ENCODE results near the gene PINK1. TPM values are rescaled to one million over a fixed set of nuclear protein-coding genes. Genes with fewer than 3 reads are reported as not detected.

PINK1 gene
- total and polyA plus RNA-seq, 2 experiments from 2014 or later: 73.2 to 96.4 TPM

GRCh38 chr1:20689645-20690056 lies 56.4 kb downstream of the PINK1 start:
- H3K9me3 ChIP-seq (ENCODE audit: low read depth): no peaks in the 10 kb centered on the region

GRCh38 chr1:20691872-20692271 lies 58.6 kb downstream of the PINK1 start:
- 81% methylated on average over 1 of the region's 1 CpG for WGBS (ENCODE audit: low lambda C conversion rate, missing lambda C conversion rate)
- H3K9me3 ChIP-seq (ENCODE audit: low read depth): no peaks in the 10 kb centered on the region
- no peak for DNase-seq (ENCODE audit: low spot score)

More at GRCh38 chr1:20689645-20690056, 56.4 kb downstream of the PINK1 start:
- Histone ChIP-seq H2AFZ (no peak overlapping the region), H3K27ac (no peak overlapping the region), H3K9me2 (replicated peaks; ENCODE audit: insufficient read depth) (no peaks in the 10 kb centered on the region), H3K4me2 (no peak overlapping the region), H3K4me3 (no peak overlapping the region), H3K79me2 (no peaks in the 10 kb centered on the region), H3K4me1 (ENCODE audit: insufficient read depth) (no peaks in the 10 kb centered on the region), H3K36me3 (replicated peaks; ENCODE audit: insufficient read depth, low read depth) (no peaks in the 10 kb centered on the region), H4K20me1 (ENCODE audit: insufficient read depth, poor library complexity, severe bottlenecking) (no peaks in the 10 kb centered on the region), H3K27me3 (no peaks in the 10 kb centered on the region)
- DNase-seq (ENCODE audit: low spot score): no peak
- WGBS (ENCODE audit: low lambda C conversion rate, missing lambda C conversion rate): 77% methylated on average over 3 of the region's 3 CpGs
- TF ChIP-seq EZH2 (IDR thresholded peaks at IDR 0.05; ENCODE audit: borderline replicate concordance) (no peak), EZH2phosphoT487 (IDR thresholded peaks at IDR 0.05; ENCODE audit: low read depth, severe bottlenecking, unreplicated experiment) (no peak)
- TF ChIP-seq, protein P1, sequence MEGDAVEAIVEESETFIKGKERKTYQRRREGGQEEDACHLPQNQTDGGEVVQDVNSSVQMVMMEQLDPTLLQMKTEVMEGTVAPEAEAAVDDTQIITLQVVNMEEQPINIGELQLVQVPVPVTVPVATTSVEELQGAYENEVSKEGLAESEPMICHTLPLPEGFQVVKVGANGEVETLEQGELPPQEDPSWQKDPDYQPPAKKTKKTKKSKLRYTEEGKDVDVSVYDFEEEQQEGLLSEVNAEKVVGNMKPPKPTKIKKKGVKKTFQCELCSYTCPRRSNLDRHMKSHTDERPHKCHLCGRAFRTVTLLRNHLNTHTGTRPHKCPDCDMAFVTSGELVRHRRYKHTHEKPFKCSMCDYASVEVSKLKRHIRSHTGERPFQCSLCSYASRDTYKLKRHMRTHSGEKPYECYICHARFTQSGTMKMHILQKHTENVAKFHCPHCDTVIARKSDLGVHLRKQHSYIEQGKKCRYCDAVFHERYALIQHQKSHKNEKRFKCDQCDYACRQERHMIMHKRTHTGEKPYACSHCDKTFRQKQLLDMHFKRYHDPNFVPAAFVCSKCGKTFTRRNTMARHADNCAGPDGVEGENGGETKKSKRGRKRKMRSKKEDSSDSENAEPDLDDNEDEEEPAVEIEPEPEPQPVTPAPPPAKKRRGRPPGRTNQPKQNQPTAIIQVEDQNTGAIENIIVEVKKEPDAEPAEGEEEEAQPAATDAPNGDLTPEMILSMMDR (IDR thresholded peaks at IDR 0.05; ENCODE audit: poor library complexity): no peak

DNA sequence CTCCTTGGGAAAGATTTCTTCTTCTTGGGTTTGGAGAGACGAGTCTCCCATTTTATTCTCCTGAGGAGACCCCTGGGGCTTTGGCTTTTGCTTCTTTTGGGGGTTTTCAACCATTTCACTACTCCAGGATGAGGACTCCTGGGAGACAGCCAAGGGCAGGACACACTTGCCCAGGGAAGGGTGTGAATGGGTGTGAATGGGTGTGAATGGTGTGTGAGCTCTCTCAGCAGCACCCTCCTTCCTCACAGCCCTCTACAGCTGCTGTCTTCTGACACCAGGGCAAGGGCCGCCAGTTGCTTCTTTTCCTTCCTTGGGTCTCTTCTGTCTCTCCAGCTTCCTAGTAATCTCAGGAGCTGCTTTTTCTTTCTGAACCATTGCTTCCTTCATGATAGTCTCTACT lies 60.4 kb downstream of the PINK1 start:
- Histone ChIP-seq H3K9me3 (ENCODE audit: low read depth) (no peaks in the 10 kb centered on the region), H3K36me3 (replicated peaks; ENCODE audit: insufficient read depth, low read depth) (no peaks in the 10 kb centered on the region), H2AFZ (no peak overlapping the region), H3K27me3 (no peaks in the 10 kb centered on the region), H3K9me2 (replicated peaks; ENCODE audit: insufficient read depth) (no peaks in the 10 kb centered on the region), H4K20me1 (ENCODE audit: insufficient read depth, poor library complexity, severe bottlenecking) (no peaks in the 10 kb centered on the region), H3K27ac (no peak overlapping the region), H3K79me2 (no peaks in the 10 kb centered on the region), H3K4me3 (no peak overlapping the region), H3K4me2 (no peak overlapping the region), H3K4me1 (ENCODE audit: insufficient read depth) (peaks cover 12% of the 10 kb centered on the region)
- TF ChIP-seq EZH2 (IDR thresholded peaks at IDR 0.05; ENCODE audit: borderline replicate concordance): no peak
- no peak for TF ChIP-seq EZH2phosphoT487 (IDR thresholded peaks at IDR 0.05; ENCODE audit: low read depth, severe bottlenecking, unreplicated experiment)
- TF ChIP-seq, protein P1 (IDR thresholded peaks at IDR 0.05; ENCODE audit: poor library complexity): no peak
- DNase-seq (ENCODE audit: low spot score): no peak
- 84% methylated on average over 2 of the region's 2 CpGs for WGBS (ENCODE audit: low lambda C conversion rate, missing lambda C conversion rate)

More at GRCh38 chr1:20691872-20692271, 58.6 kb downstream of the PINK1 start:
- H3K27ac ChIP-seq: no peak overlapping the region
- H3K79me2 ChIP-seq: no peaks in the 10 kb centered on the region
- TF ChIP-seq EZH2 (IDR thresholded peaks at IDR 0.05; ENCODE audit: borderline replicate concordance): no peak
- TF ChIP-seq EZH2phosphoT487 (IDR thresholded peaks at IDR 0.05; ENCODE audit: low read depth, severe bottlenecking, unreplicated experiment): no peak
- TF ChIP-seq, protein P1 (IDR thresholded peaks at IDR 0.05; ENCODE audit: poor library complexity): no peak
- no peak overlapping the region for H3K4me3 ChIP-seq
- H3K27me3 ChIP-seq: no peaks in the 10 kb centered on the region
- no peaks in the 10 kb centered on the region for H3K4me1 ChIP-seq (ENCODE audit: insufficient read depth)
- H4K20me1 ChIP-seq (ENCODE audit: insufficient read depth, poor library complexity, severe bottlenecking): no peaks in the 10 kb centered on the region
- no peaks in the 10 kb centered on the region for H3K9me2 ChIP-seq (replicated peaks; ENCODE audit: insufficient read depth)
- no peaks in the 10 kb centered on the region for H3K36me3 ChIP-seq (replicated peaks; ENCODE audit: insufficient read depth, low read depth)
- H3K4me2 ChIP-seq: no peak overlapping the region
- H2AFZ ChIP-seq: no peak overlapping the region

GRCh38 chr1:20695515-20695914 lies 62.3 kb downstream of the PINK1 start:
- no peaks in the 10 kb centered on the region for H3K79me2 ChIP-seq
- H3K4me1 ChIP-seq (ENCODE audit: insufficient read depth): peaks cover 12% of the 10 kb centered on the region
- no peaks in the 10 kb centered on the region for H3K9me2 ChIP-seq (replicated peaks; ENCODE audit: insufficient read depth)
- no peak overlapping the region for H3K27ac ChIP-seq
- no peak overlapping the region for H3K4me3 ChIP-seq
- no peak overlapping the region for H3K4me2 ChIP-seq
- no peak for DNase-seq (ENCODE audit: low spot score)
- no peaks in the 10 kb centered on the region for H3K9me3 ChIP-seq (ENCODE audit: low read depth)
- H3K36me3 ChIP-seq (replicated peaks; ENCODE audit: insufficient read depth, low read depth): no peaks in the 10 kb centered on the region
- no peaks in the 10 kb centered on the region for H3K27me3 ChIP-seq
- 87% methylated on average over 10 of the region's 10 CpGs for WGBS (ENCODE audit: low lambda C conversion rate, missing lambda C conversion rate)
- TF ChIP-seq, protein P1 (IDR thresholded peaks at IDR 0.05; ENCODE audit: poor library complexity): no peak
- no peak for TF ChIP-seq EZH2phosphoT487 (IDR thresholded peaks at IDR 0.05; ENCODE audit: low read depth, severe bottlenecking, unreplicated experiment)
- TF ChIP-seq EZH2 (IDR thresholded peaks at IDR 0.05; ENCODE audit: borderline replicate concordance): no peak
- no peaks in the 10 kb centered on the region for H4K20me1 ChIP-seq (ENCODE audit: insufficient read depth, poor library complexity, severe bottlenecking)
- no peak overlapping the region for H2AFZ ChIP-seq
